GM23248 (cell line): ENCODE measurements around the gene CPPED1. TPM values are rescaled to one million over a fixed set of nuclear protein-coding genes. Genes with fewer than 3 reads are reported as not detected.

Experiments used
- DNase-seq: peaks from one replicate; pipeline ENCODE4 v3.0.0-alpha.2; 2015
- H2AFZ ChIP-seq: fragments of 200-600 bp; sonication (generic); 2 replicates; pipeline ENCODE4 v1.6.1; 2016; ENCODE audit warnings: antibody characterized with exemption
- H3F3A ChIP-seq: fragments of 200-600 bp; sonication (generic); 2 replicates; pipeline ENCODE4 v1.6.1; 2016; ENCODE audit warnings: mild to moderate bottlenecking, antibody characterized with exemption, mixed run types; ENCODE audit not compliant: insufficient read depth
- H3K27ac ChIP-seq: fragments of 200-600 bp; sonication (generic); 2 replicates; pipeline ENCODE4 v1.5.1; 2016; ENCODE audit warnings: mild to moderate bottlenecking
- H3K27me3 ChIP-seq: fragments of 200-600 bp; sonication (generic); replicated peaks from 2 replicates; pipeline ENCODE4 v1.6.1; 2016; ENCODE audit warnings: mild to moderate bottlenecking; ENCODE audit not compliant: insufficient read depth
- H3K36me3 ChIP-seq: fragments of 200-600 bp; sonication (generic); 2 replicates; pipeline ENCODE4 v1.6.1; 2016; ENCODE audit warnings: low read depth, mild to moderate bottlenecking
- H3K4me1 ChIP-seq: fragments of 200-600 bp; sonication (generic); 2 replicates; pipeline ENCODE4 v1.6.1; 2016; ENCODE audit warnings: mild to moderate bottlenecking; ENCODE audit not compliant: insufficient read depth
- H3K4me2 ChIP-seq: fragments of 200-600 bp; sonication (generic); one replicate; pipeline ENCODE4 v1.6.1; 2016; ENCODE audit warnings: mild to moderate bottlenecking; ENCODE audit not compliant: unreplicated experiment
- H3K4me3 ChIP-seq: fragments of 200-600 bp; sonication (generic); 2 replicates; pipeline ENCODE4 v1.5.1; 2016; ENCODE audit warnings: mild to moderate bottlenecking
- H3K79me2 ChIP-seq: fragments of 200-600 bp; sonication (generic); 2 replicates; pipeline ENCODE4 v1.6.1; 2016; ENCODE audit warnings: mild to moderate bottlenecking; ENCODE audit not compliant: insufficient read depth
- H3K9ac ChIP-seq: fragments of 200-600 bp; sonication (generic); 2 replicates; pipeline ENCODE4 v1.6.1; 2016; ENCODE audit warnings: mild to moderate bottlenecking
- H3K9me2 ChIP-seq: fragments of 200-600 bp; sonication (generic); 2 replicates; pipeline ENCODE4 v1.6.1; 2016; ENCODE audit warnings: mixed run types, mild to moderate bottlenecking, moderate library complexity; ENCODE audit not compliant: insufficient read depth
- H3K9me3 ChIP-seq: fragments of 200-600 bp; sonication (generic); one replicate; pipeline ENCODE4 v1.6.1; 2017; ENCODE audit warnings: low read depth
- H4K20me1 ChIP-seq: fragments of 200-600 bp; sonication (generic); 2 replicates; pipeline ENCODE4 v1.6.0; 2016; ENCODE audit not compliant: insufficient read depth
- EZH2 ChIP-seq: fragments of 200-600 bp; sonication (generic); IDR thresholded peaks from 2 replicates; pipeline ENCODE4 v1.6.1; 2018; ENCODE audit warnings: antibody characterized with exemption, mild to moderate bottlenecking; ENCODE audit not compliant: insufficient read depth, poor library complexity, severe bottlenecking
- EZH2phosphoT487 ChIP-seq: fragments of 200-600 bp; sonication (generic); IDR thresholded peaks from 2 replicates; pipeline ENCODE4 v1.6.1; 2018; ENCODE audit warnings: antibody characterized with exemption, moderate library complexity, mild to moderate bottlenecking, low read depth; ENCODE audit not compliant: insufficient read depth
- WGBS, 2 experiments: methylation state at CpG; one replicate each; pipeline ENCODE4 v1.1.6; 2015 to 2017; ENCODE audit warnings: low lambda C conversion rate in 2 of 2, low coverage in 1 of 2; ENCODE audit errors: missing lambda C conversion rate in 2 of 2; 5-methylcytosine and 5-hydroxymethylcytosine counted together
- in situ Hi-C: fragments of 300-500 bp; cut with MboI; formaldehyde crosslinking; loops from 2 replicates; pipeline ENCODE4 v1.15.0; 2020
- polyA plus RNA-seq: library from polyadenylated mRNA; unstranded; fragments of >200 nt; fragmentation: Nextera tagmentation; extraction: Ambion mirVana; gene quantifications from 2 replicates; pipeline ENCODE4 v1.2.1, GENCODE V29; 2016
- total RNA-seq: library from RNA; depleted of rRNA; stranded (reverse); fragments of >200 nt; shearing (Covaris generic); gene quantifications from 2 replicates; pipeline ENCODE4 v1.2.3, GENCODE V29; 2014

Gene CPPED1
- total and polyA plus RNA-seq, 2 experiments from 2014 or later: 11.7 to 39.1 TPM

- Histone ChIP-seq H3K4me1 (no peaks in the 10 kb centered on the region), H3K9ac (no peak overlapping the region), H3K36me3 (no peaks in the 10 kb centered on the region), H2AFZ (no peak overlapping the region), H3F3A (no peaks in the 10 kb centered on the region), H3K79me2 (no peaks in the 10 kb centered on the region), H3K27ac (no peak overlapping the region), H4K20me1 (no peaks in the 10 kb centered on the region), H3K9me3 (no peaks in the 10 kb centered on the region), H3K4me2 (no peak overlapping the region), H3K4me3 (no peak overlapping the region), H3K27me3 (peaks cover 8% of the 10 kb centered on the region; the same call in 1 of the 2 replicates), H3K9me2 (no peaks in the 10 kb centered on the region)
- no peak for TF ChIP-seq EZH2phosphoT487
- no peak for TF ChIP-seq EZH2
- DNase-seq: peak; percentile 46
- 40 to 41% methylated on average over 15 of the region's 15 CpGs for WGBS, 2 experiments
- in situ Hi-C loops: no loop called here
These were observed 190.3 kb downstream of the CPPED1 start for GRCh38 chr16:12613131-12613991.

- Histone ChIP-seq H3K9me2 (no peaks in the 10 kb centered on the region), H3K9ac (no peak overlapping the region), H3F3A (no peaks in the 10 kb centered on the region), H3K27me3 (peaks cover 8% of the 10 kb centered on the region; the same call in 1 of the 2 replicates), H2AFZ (no peak overlapping the region), H3K4me1 (no peaks in the 10 kb centered on the region), H3K4me3 (no peak overlapping the region), H3K79me2 (no peaks in the 10 kb centered on the region), H3K4me2 (no peak overlapping the region), H4K20me1 (no peaks in the 10 kb centered on the region), H3K36me3 (no peaks in the 10 kb centered on the region), H3K9me3 (no peaks in the 10 kb centered on the region), H3K27ac (no peak overlapping the region)
- TF ChIP-seq EZH2 (no peak), EZH2phosphoT487 (no peak)
- DNase-seq: no peak
- 79 to 80% methylated on average over 9 of the region's 9 CpGs for WGBS, 2 experiments
- in situ Hi-C loops: no loop called here
These were observed 191.0 kb downstream of the CPPED1 start for GRCh38 chr16:12612598-12613101.

GRCh38 chr16:12611916-12612597, 191.6 kb downstream of the CPPED1 start:
- 66 to 67% methylated on average over 10 of the region's 10 CpGs for WGBS, 2 experiments
- Histone ChIP-seq H4K20me1 (no peaks in the 10 kb centered on the region), H3K27ac (no peak overlapping the region), H3K9me3 (no peaks in the 10 kb centered on the region), H3K79me2 (no peaks in the 10 kb centered on the region), H3K4me1 (no peaks in the 10 kb centered on the region), H3K9me2 (no peaks in the 10 kb centered on the region), H3F3A (no peaks in the 10 kb centered on the region), H2AFZ (no peak overlapping the region), H3K27me3 (0 out of 2 replicates have a peak, but pooled peaks cover 8% of the 10 kb centered on the region), H3K4me2 (no peak overlapping the region), H3K4me3 (no peak overlapping the region), H3K9ac (no peak overlapping the region), H3K36me3 (no peaks in the 10 kb centered on the region)
- DNase-seq: no peak
- no peak for TF ChIP-seq EZH2
- no peak for TF ChIP-seq EZH2phosphoT487
- in situ Hi-C loops: no loop called here

- no peaks in the 10 kb centered on the region for H3K79me2 ChIP-seq
- H3K36me3 ChIP-seq: no peaks in the 10 kb centered on the region
- H3F3A ChIP-seq: no peaks in the 10 kb centered on the region
- no peak overlapping the region for H3K4me3 ChIP-seq
- H4K20me1 ChIP-seq: no peaks in the 10 kb centered on the region
- H3K9ac ChIP-seq: no peak overlapping the region
- H3K4me2 ChIP-seq: no peak overlapping the region
- no peaks in the 10 kb centered on the region for H3K27me3 ChIP-seq
- TF ChIP-seq EZH2phosphoT487 (no peak), EZH2 (no peak)
- no peaks in the 10 kb centered on the region for H3K9me3 ChIP-seq
- H3K9me2 ChIP-seq: no peaks in the 10 kb centered on the region
- no peak overlapping the region for H3K27ac ChIP-seq
- 43 to 48% methylated on average over 4 of the region's 4 CpGs for WGBS, 2 experiments
- H3K4me1 ChIP-seq: no peaks in the 10 kb centered on the region
- in situ Hi-C loops: no loop called here
- H2AFZ ChIP-seq: no peak overlapping the region
- no peak for DNase-seq
These were observed 192.6 kb downstream of the CPPED1 start for GRCh38 chr16:12611006-12611477.
